Activated T-helper 9 cell treated with anti-CD3 and anti-CD28 coated beads, Interleukin-2, amount 50 U/mL, for 16 hours (primary cell): ENCODE data around the gene ZNF613.
"Not testable (repeated sequence)": the region's sequence is repeated elsewhere in the genome, so short reads cannot be mapped to it uniquely, and the experiment has no call there.

ENCODE experiments used
- DNase-seq: peaks from one replicate; pipeline ENCODE4 v3.0.0-alpha.2; 2020; ENCODE audit warnings: low read depth

ZNF613 gene

GRCh38 chr19:51926784-51927741, at the start of gene ZNF613:
TSS of gene ZNF613 (plus strand) at chr19:51927472. CDS start at chr19:51936221, 8,749 bp downstream.
- DNase-seq: peak; percentile 68

- DNase-seq: no peak
Measured at GRCh38 chr19:51882518-51882917, 44.8 kb upstream of the ZNF613 start.

- no peak for DNase-seq
Measured at GRCh38 chr19:51884713-51885112, 42.6 kb upstream of the ZNF613 start.

GRCh38 chr19:51887522-51888498, 39.5 kb upstream of the ZNF613 start, which contains the start of gene ZNF577:
TSS of gene ZNF577 (minus strand) at chr19:51887951. CDS start at chr19:51880382, 7,569 bp downstream.
- peak; percentile 55 for DNase-seq

GRCh38 chr19:51889934-51890333, 37.3 kb upstream of the ZNF613 start:
- no peak for DNase-seq

- no peak for DNase-seq
Measured at GRCh38 chr19:51891193-51891747, 36.0 kb upstream of the ZNF613 start.

- DNase-seq: no peak
Measured at GRCh38 chr19:51901860-51902259, 25.4 kb upstream of the ZNF613 start.

- no peak for DNase-seq
Measured at GRCh38 chr19:51903192-51903591, 24.1 kb upstream of the ZNF613 start.

GRCh38 chr19:51904331-51905165, 22.7 kb upstream of the ZNF613 start, which contains the start of gene ZNF649:
TSS of gene ZNF649 (minus strand) at chr19:51905017. CDS start at chr19:51900107, 4,910 bp downstream.
- DNase-seq: peak; percentile 59

GRCh38 chr19:51905206-51905605, 22.1 kb upstream of the ZNF613 start:
- DNase-seq: no peak

GRCh38 chr19:51905639-51906038, 21.6 kb upstream of the ZNF613 start:
- not testable (repeated sequence) for DNase-seq

- DNase-seq: not testable (repeated sequence)
Measured at GRCh38 chr19:51906108-51906507, 21.2 kb upstream of the ZNF613 start.

- DNase-seq: not testable (repeated sequence)
Measured at GRCh38 chr19:51907981-51908380, 19.3 kb upstream of the ZNF613 start.

- DNase-seq: no peak
Measured at GRCh38 chr19:51915324-51915867, 11.9 kb upstream of the ZNF613 start.

- no peak for DNase-seq
Measured at GRCh38 chr19:51916167-51916566, 11.1 kb upstream of the ZNF613 start.

GRCh38 chr19:51919606-51920005, 7.7 kb upstream of the ZNF613 start:
- no peak for DNase-seq

- no peak for DNase-seq
Measured at GRCh38 chr19:51921949-51922348, 5.3 kb upstream of the ZNF613 start.

- no peak for DNase-seq
Measured at GRCh38 chr19:51926426-51926783, 867 bp upstream of the ZNF613 start.

GRCh38 chr19:51927859-51928258, 587 bp downstream of the ZNF613 start:
- DNase-seq: no peak

GRCh38 chr19:51931921-51932320, 4.6 kb downstream of the ZNF613 start:
- DNase-seq: no peak

GRCh38 chr19:51938936-51939335, 11.7 kb downstream of the ZNF613 start:
- no peak for DNase-seq
